Muscle layer of colon (tissue), 2 donors: Measurements from ENCODE around the gene FGF12.

Source experiments
- H3K27ac ChIP-seq: one replicate; pipeline ENCODE4 v1.7.0; 2013; ENCODE audit warnings: low read depth, mild to moderate bottlenecking, low read length, moderate library complexity
- H3K27me3 ChIP-seq, 2 donors: one replicate each; pipeline ENCODE4 v1.7.0; 2013; ENCODE audit warnings: low read length in 2 of 2, mild to moderate bottlenecking in 2 of 2; ENCODE audit not compliant: insufficient read depth in 2 of 2, control insufficient read depth in 1 of 2
- H3K36me3 ChIP-seq: one replicate; pipeline ENCODE4 v1.7.0; 2013; ENCODE audit warnings: mild to moderate bottlenecking, low read length; ENCODE audit not compliant: insufficient read depth
- H3K4me1 ChIP-seq: one replicate; pipeline ENCODE4 v1.7.0; 2013; ENCODE audit warnings: mild to moderate bottlenecking, low read length; ENCODE audit not compliant: insufficient read depth
- H3K4me3 ChIP-seq, 2 donors: one replicate each; pipeline ENCODE4 v1.7.0; 2013; ENCODE audit warnings: low read length in 2 of 2, low read depth in 1 of 2, mild to moderate bottlenecking in 1 of 2, moderate library complexity in 1 of 2
- H3K9ac ChIP-seq: one replicate; pipeline ENCODE4 v1.7.0; 2013; ENCODE audit warnings: low read length
- H3K9me3 ChIP-seq: one replicate; pipeline ENCODE4 v1.7.0; 2013; ENCODE audit warnings: mild to moderate bottlenecking, low read length
- donor health status: abdominal sarcoma.
- donor health status: Adenocarcinoma of cecum.

The FGF12 gene

DNA sequence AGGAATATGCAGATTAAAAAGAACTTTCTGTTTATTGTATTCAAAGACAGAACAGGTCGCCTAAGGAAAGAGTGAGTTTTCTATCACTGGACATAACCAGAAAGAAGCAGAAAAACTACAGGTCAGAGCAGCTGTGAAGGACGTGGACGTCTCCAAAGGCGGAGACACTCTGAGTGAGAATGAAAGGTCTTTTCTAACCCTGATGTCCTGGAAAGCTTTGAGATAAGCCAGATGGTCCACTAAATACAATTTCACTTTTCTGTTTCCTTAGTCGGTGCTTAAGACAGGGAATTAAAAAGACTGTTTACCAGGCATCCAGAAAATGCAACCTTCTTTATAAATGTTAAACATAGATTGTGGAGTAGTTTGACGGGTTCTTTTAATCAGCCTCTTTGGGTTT is 360.4 kb downstream of the FGF12 start:
- H3K27me3 ChIP-seq: no peaks in the 10 kb centered on the region

DNA sequence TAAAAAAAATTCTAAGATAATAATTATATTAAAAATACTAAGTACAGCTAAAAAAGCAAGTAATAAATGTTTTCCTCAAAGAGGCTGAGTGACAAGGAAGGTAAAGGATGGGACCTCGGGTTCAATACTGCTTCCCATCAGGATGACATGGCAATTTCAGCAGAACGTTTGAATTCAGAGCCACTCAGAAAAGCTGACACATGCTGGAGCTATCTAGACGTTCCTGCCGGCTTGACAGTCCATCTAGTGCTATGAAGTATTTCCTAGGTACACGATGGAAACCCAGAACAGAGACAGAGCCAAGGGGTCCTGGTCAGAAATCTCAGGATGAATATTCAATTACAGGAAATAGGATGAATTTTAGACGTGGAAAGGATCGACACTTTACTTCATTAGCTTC is 361.8 kb downstream of the FGF12 start:
- no peaks in the 10 kb centered on the region for H3K27me3 ChIP-seq
- H3K36me3 ChIP-seq: no peaks in the 10 kb centered on the region
- H3K9ac ChIP-seq: no peak overlapping the region
- H3K27ac ChIP-seq: no peak overlapping the region
- H3K9me3 ChIP-seq: no peaks in the 10 kb centered on the region
- H3K4me1 ChIP-seq: no peaks in the 10 kb centered on the region
- no peak overlapping the region for H3K4me3 ChIP-seq

More for the DNA sequence above, 360.4 kb downstream of the FGF12 start:
- H3K4me1 ChIP-seq: no peaks in the 10 kb centered on the region
- H3K9me3 ChIP-seq: no peaks in the 10 kb centered on the region
- H3K9ac ChIP-seq: no peak overlapping the region
- no peaks in the 10 kb centered on the region for H3K36me3 ChIP-seq
- H3K27ac ChIP-seq: no peak overlapping the region
- H3K4me3 ChIP-seq: no peak overlapping the region

DNA sequence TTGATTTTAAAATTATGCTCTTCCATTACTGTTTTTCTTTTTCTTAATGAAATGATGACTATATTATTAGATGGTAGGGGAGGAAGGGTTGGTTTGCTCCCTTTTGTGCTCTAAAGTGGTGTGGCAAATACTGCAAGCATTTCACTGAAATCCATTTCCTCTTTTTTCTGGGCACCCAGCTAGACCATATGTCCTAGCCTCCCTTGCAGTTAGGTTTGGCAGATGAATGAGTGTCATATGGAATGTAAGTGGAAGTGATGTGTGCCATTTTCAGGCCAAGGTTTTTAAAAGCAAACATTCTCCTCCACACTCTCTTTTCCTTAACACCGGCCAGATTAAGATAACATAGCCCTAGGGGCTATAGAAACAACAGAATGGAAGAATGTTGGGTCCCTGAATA is 363.0 kb downstream of the FGF12 start:
- Histone ChIP-seq H3K4me3 (no peak overlapping the region), H3K27ac (no peak overlapping the region), H3K4me1 (no peaks in the 10 kb centered on the region), H3K36me3 (no peaks in the 10 kb centered on the region), H3K9ac (no peak overlapping the region), H3K27me3 (no peaks in the 10 kb centered on the region), H3K9me3 (no peaks in the 10 kb centered on the region)

DNA sequence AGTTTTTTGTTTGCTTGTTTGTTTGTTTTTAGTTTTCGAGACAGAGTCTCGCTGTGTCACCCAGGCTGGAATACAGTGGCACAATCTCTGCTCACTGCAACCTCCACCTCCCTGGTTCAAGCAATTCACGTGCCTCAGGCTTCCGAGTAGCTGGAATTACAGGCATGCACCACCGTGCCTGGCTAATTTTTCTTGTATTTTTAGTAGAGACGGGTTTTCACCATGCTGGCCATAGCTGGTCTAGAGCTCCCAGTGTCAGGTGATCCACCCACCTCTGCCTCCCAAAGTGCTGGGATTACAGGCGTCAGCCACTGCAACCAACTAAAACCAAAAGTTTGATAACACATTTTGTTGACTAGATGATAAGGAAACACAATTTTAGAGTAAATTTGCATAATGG is 372.7 kb downstream of the FGF12 start:
- no peaks in the 10 kb centered on the region for H3K27me3 ChIP-seq
- no peak overlapping the region for H3K9ac ChIP-seq
- H3K9me3 ChIP-seq: no peaks in the 10 kb centered on the region
- no peak overlapping the region for H3K27ac ChIP-seq
- no peak overlapping the region for H3K4me3 ChIP-seq
- no peaks in the 10 kb centered on the region for H3K4me1 ChIP-seq
- no peaks in the 10 kb centered on the region for H3K36me3 ChIP-seq

DNA sequence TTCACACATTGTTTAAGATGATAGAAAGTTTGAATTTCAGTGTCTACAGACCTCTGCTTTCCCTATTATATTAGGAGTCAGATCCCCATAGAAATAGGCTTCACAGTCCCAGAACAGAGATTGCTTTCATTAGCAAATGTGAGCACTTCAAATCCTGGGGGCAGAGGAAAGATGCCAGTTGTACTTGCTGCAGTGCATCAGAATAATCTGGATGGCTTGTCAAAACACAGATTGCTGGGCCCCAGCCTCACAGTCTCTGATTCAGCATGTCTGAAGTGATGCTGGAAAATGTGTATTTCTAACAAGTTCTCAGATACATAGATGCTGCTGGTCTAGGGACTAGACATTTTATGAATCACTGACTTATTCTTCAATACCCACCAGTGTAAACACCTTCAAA is 375.2 kb downstream of the FGF12 start:
- H3K27me3 ChIP-seq: no peaks in the 10 kb centered on the region
- H3K4me3 ChIP-seq: no peak overlapping the region
- H3K9ac ChIP-seq: no peak overlapping the region
- no peak overlapping the region for H3K27ac ChIP-seq
- no peaks in the 10 kb centered on the region for H3K36me3 ChIP-seq
- H3K4me1 ChIP-seq: no peaks in the 10 kb centered on the region
- no peaks in the 10 kb centered on the region for H3K9me3 ChIP-seq

DNA sequence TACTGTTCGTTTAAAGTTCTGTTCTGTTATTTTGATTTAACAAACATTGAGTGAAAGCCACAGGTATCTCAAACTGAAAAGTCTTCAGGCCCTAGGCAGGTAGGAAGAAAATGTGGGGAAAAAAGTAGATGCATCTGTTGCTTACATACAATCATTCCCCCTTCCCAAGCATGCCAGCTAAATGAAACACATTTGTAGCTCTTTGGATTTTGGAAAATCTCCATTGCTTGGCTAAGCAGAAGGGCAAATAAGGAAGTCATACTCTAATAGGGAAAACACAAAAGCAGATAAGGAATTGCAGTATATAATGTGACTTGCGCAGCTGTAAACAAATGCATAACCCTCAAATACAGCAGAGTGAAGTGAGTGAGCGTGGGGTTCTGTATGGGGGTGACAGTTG is 375.9 kb downstream of the FGF12 start:
- no peak overlapping the region for H3K27ac ChIP-seq
- no peaks in the 10 kb centered on the region for H3K27me3 ChIP-seq
- no peak overlapping the region for H3K9ac ChIP-seq
- H3K4me3 ChIP-seq: no peak overlapping the region
- no peaks in the 10 kb centered on the region for H3K4me1 ChIP-seq
- H3K36me3 ChIP-seq: no peaks in the 10 kb centered on the region
- H3K9me3 ChIP-seq: no peaks in the 10 kb centered on the region

DNA sequence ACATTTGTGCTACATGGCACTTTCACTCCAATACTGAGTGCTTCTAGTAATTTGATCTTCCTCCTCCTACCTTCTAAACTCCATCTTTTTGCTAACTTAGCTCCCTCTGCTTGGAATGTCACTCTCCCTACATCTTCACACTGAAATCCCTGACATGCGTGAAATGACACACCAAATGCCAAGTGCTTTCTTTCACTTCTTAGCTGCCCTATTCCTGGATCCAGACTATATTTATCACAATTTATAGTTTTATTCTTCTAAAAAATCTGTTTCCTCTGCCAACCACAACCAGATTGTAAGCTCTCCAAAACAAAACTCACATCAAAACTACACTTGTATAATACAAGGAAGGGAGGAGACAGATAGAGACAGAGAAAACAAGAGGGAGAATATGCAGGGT is 387.3 kb downstream of the FGF12 start:
- H3K4me3 ChIP-seq: no peak overlapping the region
- no peak overlapping the region for H3K9ac ChIP-seq
- H3K9me3 ChIP-seq: no peaks in the 10 kb centered on the region
- H3K27me3 ChIP-seq: no peaks in the 10 kb centered on the region
- H3K4me1 ChIP-seq: no peaks in the 10 kb centered on the region
- no peaks in the 10 kb centered on the region for H3K36me3 ChIP-seq
- no peak overlapping the region for H3K27ac ChIP-seq

DNA sequence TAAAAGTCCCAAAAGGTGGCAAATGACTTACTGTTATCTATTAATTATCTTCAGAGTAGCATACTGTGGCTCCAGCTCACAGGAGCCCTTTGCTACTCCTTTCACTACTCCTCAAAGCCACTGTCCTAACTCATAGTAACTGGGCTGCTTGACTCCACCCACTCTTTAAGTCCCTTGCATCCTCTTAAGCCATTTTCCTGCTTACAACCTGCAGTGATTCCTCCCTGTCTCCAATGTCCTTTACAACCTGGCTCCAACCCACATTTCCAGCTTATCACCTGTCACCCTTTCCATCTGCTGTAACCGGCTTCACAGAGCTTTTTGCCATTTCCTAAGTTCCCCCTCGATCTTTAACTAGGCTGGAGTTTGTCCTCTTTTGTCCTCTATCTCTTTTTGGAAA is 388.1 kb downstream of the FGF12 start:
- Histone ChIP-seq H3K9ac (no peak overlapping the region), H3K9me3 (no peaks in the 10 kb centered on the region), H3K27me3 (no peaks in the 10 kb centered on the region), H3K36me3 (no peaks in the 10 kb centered on the region), H3K4me1 (no peaks in the 10 kb centered on the region), H3K4me3 (no peak overlapping the region), H3K27ac (no peak overlapping the region)

DNA sequence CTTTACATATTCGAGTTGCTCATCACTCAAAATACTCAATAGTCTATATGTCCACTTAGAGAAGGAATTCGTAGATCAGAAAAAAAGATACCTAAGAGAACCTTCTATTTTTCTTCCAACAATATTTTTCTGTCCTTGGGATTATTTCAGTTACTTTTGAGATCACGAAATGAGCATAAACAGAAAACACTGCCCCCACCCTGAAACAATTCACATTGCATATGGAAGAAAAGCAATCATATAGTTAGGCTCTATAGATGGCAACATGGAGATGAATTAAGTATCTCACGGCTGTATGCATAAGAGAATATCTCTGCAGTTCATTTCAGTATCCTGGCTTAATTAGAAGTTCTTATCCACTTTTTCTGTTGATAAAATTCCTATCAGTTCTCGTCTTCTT is 391.1 kb downstream of the FGF12 start:
- no peak overlapping the region for H3K9ac ChIP-seq
- H3K27ac ChIP-seq: no peak overlapping the region
- H3K27me3 ChIP-seq: no peaks in the 10 kb centered on the region
- no peak overlapping the region for H3K4me3 ChIP-seq
- H3K9me3 ChIP-seq: no peaks in the 10 kb centered on the region
- no peaks in the 10 kb centered on the region for H3K36me3 ChIP-seq
- no peaks in the 10 kb centered on the region for H3K4me1 ChIP-seq

DNA sequence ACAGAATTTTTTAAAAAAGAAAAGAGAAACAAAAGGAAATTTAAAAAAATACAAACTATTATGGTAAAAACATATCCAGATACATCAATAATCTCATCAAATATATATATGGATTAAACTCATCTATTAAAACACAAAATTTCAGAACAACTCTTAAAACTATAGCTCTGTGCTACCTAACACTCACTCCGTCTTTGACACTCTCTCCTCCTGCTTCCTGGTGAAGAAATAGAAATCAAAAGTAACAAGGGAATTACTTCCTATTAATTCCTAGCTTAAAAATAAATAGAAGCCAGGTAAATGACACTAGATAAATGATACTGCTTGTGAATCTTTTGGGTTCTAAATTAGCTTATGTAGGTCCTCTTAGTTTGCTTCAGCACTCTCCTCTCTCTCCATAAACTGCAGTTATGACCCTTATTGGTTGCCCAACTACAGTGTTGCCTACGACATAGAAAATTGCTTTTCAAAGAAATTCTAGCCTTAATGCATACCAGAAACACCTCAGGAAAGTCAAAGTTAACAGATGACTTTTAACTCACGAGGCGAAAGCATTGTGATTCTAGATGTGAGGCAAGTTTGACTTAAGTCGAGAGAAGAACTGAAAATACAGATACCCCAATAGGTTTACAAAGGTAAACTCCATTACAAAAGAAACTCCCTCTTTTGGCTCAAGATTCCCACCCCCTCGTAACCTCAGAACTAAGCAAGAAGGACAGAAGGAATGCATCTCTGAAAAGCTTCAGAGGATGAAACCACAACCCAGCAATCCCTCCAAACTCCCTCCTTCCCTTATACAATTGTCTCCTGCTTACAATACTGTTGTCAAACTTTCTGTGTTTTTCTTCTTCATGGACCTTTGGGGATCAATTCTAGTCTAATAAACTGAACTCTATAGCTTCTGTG is 394.7 kb downstream of the FGF12 start:
- Histone ChIP-seq H3K9ac (no peak overlapping the region), H3K27me3 (no peaks in the 10 kb centered on the region), H3K4me3 (no peak overlapping the region), H3K27ac (no peak overlapping the region), H3K36me3 (no peaks in the 10 kb centered on the region), H3K4me1 (no peaks in the 10 kb centered on the region), H3K9me3 (no peaks in the 10 kb centered on the region)

DNA sequence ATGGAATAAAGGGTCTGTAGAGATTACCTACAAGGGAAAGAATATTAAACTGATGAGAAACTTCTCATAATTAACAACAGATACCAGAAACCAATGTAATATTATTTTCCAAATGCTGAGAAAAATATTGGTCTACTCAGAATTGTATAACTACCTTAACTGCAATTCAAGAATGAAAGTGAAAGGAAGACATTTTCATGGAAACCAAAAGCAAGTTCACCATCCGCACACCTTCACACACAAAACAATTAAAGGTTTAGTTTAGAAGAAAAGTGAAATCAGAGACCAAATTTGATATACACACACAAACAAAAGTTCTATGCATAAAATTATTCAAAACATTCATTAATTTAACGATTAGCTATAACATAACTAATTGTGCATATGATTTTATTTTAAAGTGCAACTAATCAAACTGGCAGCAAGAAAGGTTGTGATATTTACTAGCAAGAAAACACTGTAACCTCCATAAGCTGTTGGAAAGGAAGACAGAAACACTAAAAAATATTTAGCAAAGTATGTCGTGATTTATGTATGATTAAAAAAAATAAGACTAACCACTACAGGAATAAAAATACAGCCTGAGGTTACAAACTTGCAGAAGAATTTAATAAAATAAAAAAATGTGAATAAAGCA is 395.5 kb downstream of the FGF12 start:
- Histone ChIP-seq H3K27me3 (no peaks in the 10 kb centered on the region), H3K36me3 (no peaks in the 10 kb centered on the region), H3K9me3 (no peaks in the 10 kb centered on the region), H3K4me1 (no peaks in the 10 kb centered on the region), H3K4me3 (no peak overlapping the region), H3K9ac (no peak overlapping the region), H3K27ac (no peak overlapping the region)

DNA sequence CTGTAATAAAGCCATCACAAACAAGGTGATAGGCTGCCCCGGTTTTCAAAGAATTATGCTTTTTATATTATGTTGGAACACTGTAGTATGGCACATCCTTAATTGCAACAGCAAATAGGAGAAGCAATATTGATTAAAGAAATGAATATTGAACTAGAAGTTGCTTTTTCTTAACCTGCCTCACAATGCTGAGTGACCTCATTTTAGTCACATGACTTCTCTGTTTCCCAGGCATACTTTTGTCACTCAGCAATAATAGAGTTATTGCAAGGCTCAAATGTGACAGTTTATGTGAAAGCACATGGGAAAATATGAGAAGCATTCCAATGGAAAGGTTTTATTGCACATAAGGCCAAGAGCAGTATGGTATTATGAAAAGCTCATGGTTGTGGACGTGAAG is 400.7 kb downstream of the FGF12 start:
- no peak overlapping the region for H3K27ac ChIP-seq

More for the DNA sequence above, 400.7 kb downstream of the FGF12 start:
- Histone ChIP-seq H3K9me3 (no peaks in the 10 kb centered on the region), H3K27me3 (no peaks in the 10 kb centered on the region), H3K4me1 (no peaks in the 10 kb centered on the region), H3K9ac (no peak overlapping the region), H3K4me3 (no peak overlapping the region), H3K36me3 (no peaks in the 10 kb centered on the region)
